ENCODE measurements around the gene GPR55.

GPR55 gene

GRCh38 chr2:230879271-230879882 lies 45.7 kb downstream of the GPR55 start:
- TF ChIP-seq, protein P1, sequence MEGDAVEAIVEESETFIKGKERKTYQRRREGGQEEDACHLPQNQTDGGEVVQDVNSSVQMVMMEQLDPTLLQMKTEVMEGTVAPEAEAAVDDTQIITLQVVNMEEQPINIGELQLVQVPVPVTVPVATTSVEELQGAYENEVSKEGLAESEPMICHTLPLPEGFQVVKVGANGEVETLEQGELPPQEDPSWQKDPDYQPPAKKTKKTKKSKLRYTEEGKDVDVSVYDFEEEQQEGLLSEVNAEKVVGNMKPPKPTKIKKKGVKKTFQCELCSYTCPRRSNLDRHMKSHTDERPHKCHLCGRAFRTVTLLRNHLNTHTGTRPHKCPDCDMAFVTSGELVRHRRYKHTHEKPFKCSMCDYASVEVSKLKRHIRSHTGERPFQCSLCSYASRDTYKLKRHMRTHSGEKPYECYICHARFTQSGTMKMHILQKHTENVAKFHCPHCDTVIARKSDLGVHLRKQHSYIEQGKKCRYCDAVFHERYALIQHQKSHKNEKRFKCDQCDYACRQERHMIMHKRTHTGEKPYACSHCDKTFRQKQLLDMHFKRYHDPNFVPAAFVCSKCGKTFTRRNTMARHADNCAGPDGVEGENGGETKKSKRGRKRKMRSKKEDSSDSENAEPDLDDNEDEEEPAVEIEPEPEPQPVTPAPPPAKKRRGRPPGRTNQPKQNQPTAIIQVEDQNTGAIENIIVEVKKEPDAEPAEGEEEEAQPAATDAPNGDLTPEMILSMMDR (IDR thresholded peaks at IDR 0.05), result no peak
- peak overlapping the region; percentile 93 for H3K27ac Mint-ChIP-seq
- H3K36me3 Mint-ChIP-seq (ENCODE audit: low read depth), result peaks cover 71% of the 10 kb centered on the region
- peak overlapping the region; percentile 21 for H3K4me3 Mint-ChIP-seq
- no peak for DNase-seq
- no peaks in the 10 kb centered on the region for H3K9me3 Mint-ChIP-seq
- H3K4me1 Mint-ChIP-seq, result peaks cover 63% of the 10 kb centered on the region
- H3K27me3 Mint-ChIP-seq (ENCODE audit: low read depth, poor library complexity), result peaks cover 4% of the 10 kb centered on the region

DNA sequence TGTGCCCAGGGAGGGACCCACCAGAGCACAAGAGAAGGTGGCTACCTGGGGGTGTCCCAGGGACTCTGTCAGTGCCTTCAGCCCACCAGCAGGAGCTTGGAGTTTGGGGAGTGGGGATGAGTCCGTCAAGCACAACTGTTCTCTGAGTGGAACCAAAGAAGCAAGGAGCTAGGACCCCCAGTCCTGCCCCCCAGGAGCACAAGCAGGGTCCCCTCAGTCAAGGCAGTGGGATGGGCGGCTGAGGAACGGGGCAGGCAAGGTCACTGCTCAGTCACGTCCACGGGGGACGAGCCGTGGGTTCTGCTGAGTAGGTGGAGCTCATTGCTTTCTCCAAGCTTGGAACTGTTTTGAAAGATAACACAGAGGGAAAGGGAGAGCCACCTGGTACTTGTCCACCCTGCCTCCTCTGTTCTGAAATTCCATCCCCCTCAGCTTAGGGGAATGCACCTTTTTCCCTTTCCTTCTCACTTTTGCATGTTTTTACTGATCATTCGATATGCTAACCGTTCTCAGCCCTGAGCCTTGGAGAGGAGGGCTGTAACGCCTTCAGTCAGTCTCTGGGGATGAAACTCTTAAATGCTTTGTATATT lies 46.3 kb downstream of the GPR55 start:
- Mint-ChIP-seq H3K27me3 (ENCODE audit: low read depth, poor library complexity) (peaks cover 4% of the 10 kb centered on the region), H3K9me3 (no peaks in the 10 kb centered on the region), H3K27ac (peak overlapping the region; percentile 93), H3K4me1 (peaks cover 63% of the 10 kb centered on the region), H3K36me3 (ENCODE audit: low read depth) (peaks cover 72% of the 10 kb centered on the region), H3K4me3 (peak overlapping the region; percentile 21)
- TF ChIP-seq, protein P1 (IDR thresholded peaks at IDR 0.05), result no peak
- DNase-seq, result no peak

DNA sequence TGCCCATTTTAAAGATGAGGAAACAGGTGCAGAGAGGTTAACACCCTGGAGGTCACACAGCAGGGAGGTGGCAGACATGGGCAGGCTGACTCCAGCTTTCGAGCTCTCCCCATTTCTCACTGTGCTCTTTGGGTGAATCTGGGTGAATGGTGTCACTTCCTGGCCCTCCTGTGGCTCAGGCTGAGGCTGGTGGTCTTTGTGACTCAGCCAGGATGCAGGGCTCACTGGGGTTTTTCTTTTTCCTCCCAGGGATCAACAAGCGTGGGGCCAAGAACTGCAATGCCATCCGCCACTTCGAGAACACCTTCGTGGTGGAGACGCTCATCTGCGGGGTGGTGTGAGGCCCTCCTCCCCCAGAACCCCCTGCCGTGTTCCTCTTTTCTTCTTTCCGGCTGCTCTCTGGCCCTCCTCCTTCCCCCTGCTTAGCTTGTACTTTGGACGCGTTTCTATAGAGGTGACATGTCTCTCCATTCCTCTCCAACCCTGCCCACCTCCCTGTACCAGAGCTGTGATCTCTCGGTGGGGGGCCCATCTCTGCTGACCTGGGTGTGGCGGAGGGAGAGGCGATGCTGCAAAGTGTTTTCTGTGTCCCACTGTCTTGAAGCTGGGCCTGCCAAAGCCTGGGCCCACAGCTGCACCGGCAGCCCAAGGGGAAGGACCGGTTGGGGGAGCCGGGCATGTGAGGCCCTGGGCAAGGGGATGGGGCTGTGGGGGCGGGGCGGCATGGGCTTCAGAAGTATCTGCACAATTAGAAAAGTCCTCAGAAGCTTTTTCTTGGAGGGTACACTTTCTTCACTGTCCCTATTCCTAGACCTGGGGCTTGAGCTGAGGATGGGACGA lies 47.1 kb downstream of the GPR55 start:
- Mint-ChIP-seq H3K27ac (peak overlapping the region; percentile 93), H3K9me3 (no peaks in the 10 kb centered on the region), H3K4me3 (no peak overlapping the region), H3K4me1 (peaks cover 65% of the 10 kb centered on the region), H3K27me3 (ENCODE audit: low read depth, poor library complexity) (peaks cover 4% of the 10 kb centered on the region), H3K36me3 (ENCODE audit: low read depth) (peaks cover 72% of the 10 kb centered on the region)
- DNase-seq, result no peak
- TF ChIP-seq, protein P1 (IDR thresholded peaks at IDR 0.05), result no peak

DNA sequence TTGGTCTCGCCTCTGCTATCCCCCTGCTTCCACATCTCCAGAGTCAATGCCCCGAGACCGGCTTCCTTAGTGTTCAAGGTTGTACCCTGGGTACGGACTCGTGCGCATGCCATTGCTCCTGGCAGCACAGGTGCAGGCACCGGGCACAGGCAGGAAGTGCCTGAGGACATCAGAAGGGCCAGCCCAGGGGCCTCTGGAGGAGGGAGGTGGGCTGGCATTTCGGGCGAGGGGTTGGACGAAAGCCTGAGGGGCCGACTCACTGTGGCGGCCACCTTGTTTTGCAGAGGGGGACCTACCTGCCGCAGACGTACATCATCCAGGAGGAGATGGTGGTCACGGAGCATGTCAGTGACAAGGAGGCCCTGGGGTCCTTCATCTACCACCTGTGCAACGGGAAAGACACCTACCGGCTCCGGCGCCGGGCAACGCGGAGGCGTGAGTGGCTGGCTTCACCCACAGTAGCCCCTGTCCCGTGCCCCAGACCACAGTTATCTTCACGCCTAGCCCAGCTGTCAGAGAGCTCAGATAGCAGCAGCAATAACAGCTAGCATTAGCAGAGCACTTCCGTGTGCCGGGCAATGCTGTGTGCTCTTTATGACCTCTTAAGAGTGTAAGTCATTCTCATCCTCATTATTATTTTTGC lies 47.8 kb downstream of the GPR55 start:
- no peaks in the 10 kb centered on the region for H3K9me3 Mint-ChIP-seq
- peak overlapping the region; percentile 93 for H3K27ac Mint-ChIP-seq
- H3K4me1 Mint-ChIP-seq, result peaks cover 73% of the 10 kb centered on the region
- no peak overlapping the region for H3K4me3 Mint-ChIP-seq
- H3K36me3 Mint-ChIP-seq (ENCODE audit: low read depth), result peaks cover 73% of the 10 kb centered on the region
- peaks cover 4% of the 10 kb centered on the region for H3K27me3 Mint-ChIP-seq (ENCODE audit: low read depth, poor library complexity)
- TF ChIP-seq, protein P1 (IDR thresholded peaks at IDR 0.05), result no peak
- no peak for DNase-seq

GRCh38 chr2:230875347-230876315 lies 49.4 kb downstream of the GPR55 start:
- TF ChIP-seq, protein P1 (IDR thresholded peaks at IDR 0.05), result no peak
- no peak for DNase-seq
- Mint-ChIP-seq H3K4me3 (no peak overlapping the region), H3K27me3 (ENCODE audit: low read depth, poor library complexity) (no peaks in the 10 kb centered on the region), H3K36me3 (ENCODE audit: low read depth) (peaks cover 57% of the 10 kb centered on the region), H3K27ac (peak overlapping the region; percentile 85), H3K9me3 (no peaks in the 10 kb centered on the region), H3K4me1 (peaks cover 89% of the 10 kb centered on the region)

Data from nephron progenitor cell (in vitro differentiated cells).